GM12872 (cell line): Measurements from ENCODE around the gene ASTL.

ENCODE experiments used
- TF ChIP-seq, protein P1 (sequence below): IDR thresholded peaks from 3 replicates; pipeline ENCODE4 v1.5.1; 2011; ENCODE audit warnings: low read depth, mild to moderate bottlenecking, low read length, moderate library complexity; ENCODE audit not compliant: insufficient read depth

ASTL gene

DNA sequence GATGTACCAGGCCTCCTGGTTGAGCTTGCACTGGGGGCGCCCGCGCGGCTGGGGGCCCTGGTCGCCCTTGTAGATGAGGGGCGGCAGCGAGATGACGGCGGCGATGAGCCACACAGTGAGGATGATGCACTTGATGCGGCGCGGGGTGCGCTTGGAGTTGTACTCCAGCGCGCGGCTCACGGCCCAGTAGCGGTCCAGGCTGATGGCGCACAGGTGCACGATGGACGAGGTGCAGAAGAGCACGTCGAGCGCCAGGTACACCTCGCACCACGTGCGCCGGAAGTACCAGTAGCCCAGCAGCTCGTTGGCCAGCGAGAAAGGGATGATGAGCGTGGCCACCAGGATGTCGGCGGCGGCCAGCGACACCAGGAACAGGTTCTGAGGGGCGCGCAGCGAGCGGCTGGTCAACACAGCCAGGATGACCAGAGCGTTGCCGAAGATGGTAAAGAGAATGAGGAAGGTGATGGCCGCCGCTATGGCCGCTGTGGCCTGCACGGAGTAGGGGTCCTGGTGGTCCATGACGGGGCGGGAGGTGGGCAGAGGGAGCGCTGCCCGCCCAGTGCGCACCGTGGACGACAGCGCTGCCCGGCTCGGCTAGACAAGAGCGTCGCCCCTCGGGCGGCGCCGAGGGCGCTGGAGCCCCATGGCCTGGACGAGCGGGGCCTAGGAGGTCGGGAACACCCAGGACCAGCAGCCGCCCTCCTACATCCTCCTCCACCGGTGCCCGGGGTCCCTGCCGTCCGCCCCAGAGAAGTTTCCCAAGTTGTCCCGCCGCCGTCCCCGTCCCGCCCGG is 22.5 kb downstream of the ASTL start:
- TF ChIP-seq, protein P1, sequence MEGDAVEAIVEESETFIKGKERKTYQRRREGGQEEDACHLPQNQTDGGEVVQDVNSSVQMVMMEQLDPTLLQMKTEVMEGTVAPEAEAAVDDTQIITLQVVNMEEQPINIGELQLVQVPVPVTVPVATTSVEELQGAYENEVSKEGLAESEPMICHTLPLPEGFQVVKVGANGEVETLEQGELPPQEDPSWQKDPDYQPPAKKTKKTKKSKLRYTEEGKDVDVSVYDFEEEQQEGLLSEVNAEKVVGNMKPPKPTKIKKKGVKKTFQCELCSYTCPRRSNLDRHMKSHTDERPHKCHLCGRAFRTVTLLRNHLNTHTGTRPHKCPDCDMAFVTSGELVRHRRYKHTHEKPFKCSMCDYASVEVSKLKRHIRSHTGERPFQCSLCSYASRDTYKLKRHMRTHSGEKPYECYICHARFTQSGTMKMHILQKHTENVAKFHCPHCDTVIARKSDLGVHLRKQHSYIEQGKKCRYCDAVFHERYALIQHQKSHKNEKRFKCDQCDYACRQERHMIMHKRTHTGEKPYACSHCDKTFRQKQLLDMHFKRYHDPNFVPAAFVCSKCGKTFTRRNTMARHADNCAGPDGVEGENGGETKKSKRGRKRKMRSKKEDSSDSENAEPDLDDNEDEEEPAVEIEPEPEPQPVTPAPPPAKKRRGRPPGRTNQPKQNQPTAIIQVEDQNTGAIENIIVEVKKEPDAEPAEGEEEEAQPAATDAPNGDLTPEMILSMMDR: no peak

DNA sequence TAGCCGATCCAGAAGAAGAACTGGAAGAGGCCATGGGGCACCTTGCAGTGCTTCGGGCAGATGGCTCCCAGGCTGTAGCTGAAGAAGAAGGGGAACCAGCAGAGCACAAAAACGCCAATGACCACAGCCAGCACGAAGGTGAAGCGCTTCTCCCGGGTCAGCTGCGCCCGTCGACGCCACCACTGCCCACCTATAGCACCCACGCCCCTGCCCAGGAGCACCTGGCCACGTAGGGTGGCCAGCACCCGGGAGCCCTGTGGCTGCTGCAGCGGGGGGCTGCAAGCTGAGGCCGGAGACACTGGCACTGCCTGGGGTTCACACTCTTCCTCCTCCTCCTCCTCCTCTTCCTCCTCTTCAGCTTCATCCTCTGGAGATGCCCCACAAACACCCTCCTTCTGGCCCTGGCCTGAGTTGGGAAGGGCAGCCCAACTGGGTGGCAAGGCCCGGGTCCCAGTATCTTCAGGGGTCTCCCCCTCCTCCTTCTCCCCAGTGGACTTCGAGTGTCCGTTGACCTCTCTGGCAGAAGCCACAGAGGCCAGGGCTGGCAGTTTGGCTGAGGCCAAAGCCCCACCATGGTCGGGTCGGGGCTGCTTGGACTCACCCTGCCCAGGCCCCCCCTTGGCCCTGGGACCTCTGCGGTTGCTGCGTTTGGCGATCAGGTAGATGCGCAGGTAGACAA is 23.3 kb downstream of the ASTL start:
- TF ChIP-seq, protein P1: no peak

DNA sequence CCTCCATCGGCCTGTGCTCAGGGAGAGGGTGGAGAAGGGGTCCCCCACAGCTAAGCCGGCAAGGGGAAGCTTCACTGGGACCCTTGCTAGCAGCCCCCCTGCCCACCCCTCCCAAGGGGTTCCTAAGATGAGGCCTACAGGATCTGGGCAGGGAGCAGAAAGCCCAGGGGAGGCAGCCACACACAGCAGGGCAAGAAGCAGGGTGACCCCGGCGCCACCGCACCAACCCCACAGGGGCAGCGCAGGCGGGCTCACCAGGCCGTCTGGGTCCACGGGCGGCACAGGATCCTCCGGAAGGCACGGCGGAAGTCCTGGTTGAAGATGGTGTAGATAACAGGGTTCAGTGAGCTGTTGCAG is 23.8 kb downstream of the ASTL start:
- TF ChIP-seq, protein P1: no peak

DNA sequence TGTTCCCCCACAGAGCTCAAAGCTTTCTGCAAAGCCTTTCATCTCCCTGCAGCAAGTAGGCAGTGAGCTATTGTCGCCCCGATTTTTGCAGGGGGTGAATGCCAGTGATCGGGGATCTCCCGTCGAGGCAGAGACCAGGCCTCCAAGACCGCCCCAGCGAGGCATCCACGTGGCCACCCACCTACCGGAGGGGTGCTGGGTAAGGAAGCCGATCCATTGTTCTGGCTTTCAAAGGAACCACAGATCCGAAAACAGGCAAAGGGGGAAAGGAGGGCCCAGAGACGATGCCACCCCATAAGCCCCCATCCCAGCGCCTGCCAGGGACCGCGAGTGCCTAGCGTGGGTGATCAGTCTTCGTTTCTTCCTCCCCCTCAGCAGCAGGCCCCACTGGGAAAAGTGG is 24.4 kb downstream of the ASTL start:
- TF ChIP-seq, protein P1: no peak

DNA sequence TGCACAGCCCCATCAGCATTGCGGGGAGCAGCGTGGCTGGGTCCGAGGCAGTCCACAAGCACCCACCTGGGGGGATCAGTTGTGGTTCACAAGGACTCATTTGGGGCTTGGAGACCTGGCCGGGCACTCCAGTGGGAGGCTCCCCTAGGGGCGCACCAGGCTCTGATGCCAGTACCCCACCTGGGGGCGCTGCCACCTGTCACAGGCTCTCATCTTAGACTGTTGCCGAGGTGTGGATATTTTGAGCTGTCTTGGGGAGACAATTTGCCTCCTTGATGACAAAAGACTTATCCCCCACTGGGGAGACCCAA is 25.0 kb downstream of the ASTL start:
- TF ChIP-seq, protein P1: peak; percentile 71

DNA sequence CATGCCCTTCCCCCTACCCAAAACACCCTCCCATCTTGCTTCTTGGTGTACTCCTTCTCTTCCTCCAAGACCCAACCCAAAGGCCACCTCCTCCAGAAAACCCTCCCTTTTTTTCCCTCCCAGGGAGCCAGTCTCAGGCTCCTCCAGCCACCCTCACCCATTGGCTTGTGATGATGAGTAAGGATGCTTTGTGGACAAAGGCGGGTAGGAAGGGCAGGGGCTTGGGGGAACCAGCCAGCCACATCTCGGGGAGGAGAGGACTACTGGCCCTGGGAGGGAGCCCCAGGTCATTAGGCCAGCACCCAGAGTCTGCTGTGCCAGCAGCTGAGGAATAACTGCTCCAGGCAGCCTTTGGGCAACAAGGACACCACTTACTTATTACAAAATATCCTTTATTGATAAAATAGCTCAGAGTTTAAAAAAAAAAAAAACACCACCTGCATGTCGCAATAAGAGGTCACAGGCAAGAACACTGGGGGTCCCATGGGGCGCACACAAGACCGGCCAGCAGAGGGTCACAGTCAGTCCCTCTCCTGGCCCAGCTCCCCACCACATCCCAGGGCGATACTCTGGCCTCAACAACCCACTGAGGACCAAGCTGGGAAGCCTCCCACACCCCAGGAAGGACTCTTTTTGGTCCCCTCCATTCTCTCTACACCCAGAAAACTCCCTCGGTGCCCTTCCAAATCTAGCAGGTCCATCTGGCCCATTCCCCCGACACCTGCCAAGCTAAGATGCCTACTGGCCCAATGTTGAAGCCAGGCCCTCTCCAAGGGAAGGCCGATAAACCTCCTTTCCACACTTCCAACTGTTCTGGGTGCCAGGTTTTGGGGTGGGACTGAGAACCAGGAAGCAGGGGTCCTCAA is 25.6 kb downstream of the ASTL start:
- TF ChIP-seq, protein P1: no peak

DNA sequence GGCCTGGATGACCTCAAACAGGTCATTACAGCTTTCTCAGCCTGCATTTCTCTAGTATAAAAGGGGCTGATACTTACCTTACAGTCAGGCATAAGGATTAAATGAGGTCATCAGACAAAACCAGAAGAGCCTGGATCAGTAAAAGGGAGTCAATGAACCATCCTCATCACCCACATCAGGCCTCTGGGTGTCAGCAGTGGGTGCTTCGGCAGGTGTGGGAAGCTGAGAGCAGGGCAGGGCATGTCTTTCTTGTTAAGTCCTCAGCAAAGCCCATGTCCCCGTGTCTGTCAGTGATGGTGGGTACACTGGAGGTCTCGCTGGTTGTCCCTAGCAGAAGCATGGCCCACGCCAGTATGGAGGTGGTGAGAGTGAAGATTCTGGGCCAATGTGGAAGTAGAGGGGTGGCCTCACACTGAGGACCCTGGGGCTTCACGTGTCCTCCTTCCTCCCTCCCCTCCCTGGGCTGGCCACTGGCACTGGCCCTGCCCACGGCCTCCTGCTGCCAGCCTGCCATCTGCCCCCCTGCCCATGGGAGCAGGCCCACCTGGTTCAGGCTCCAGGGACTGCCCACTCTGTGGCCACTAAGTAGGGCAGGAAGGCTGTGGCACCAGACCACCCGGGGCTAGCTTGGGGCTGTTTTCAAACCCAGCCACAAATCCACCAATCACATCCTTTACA is 26.3 kb downstream of the ASTL start:
- TF ChIP-seq, protein P1: 0 out of 3 replicates have a peak, but pooled peaks have one; percentile 7
